GM18951 (cell line): ENCODE data around the gene ARHGDIG.

Source experiments
- POLR2A ChIP-seq: IDR thresholded peaks from 4 replicates; pipeline ENCODE4 v1.6.1; 2011; ENCODE audit warnings: mild to moderate bottlenecking; ENCODE audit not compliant: insufficient read length, insufficient read depth; ENCODE audit errors: extremely low read depth
- in situ Hi-C: fragments of 300-500 bp; cut with MboI; formaldehyde crosslinking; loops from one replicate; pipeline ENCODE4 v1.12.0; 2022; ENCODE audit warnings: low sequenced_read_pairs, mixed read lengths, inconsistent platforms; ENCODE audit not compliant: unreplicated experiment

ARHGDIG gene

GRCh38 chr16:280991-281659 lies 734 bp downstream of the ARHGDIG start:
- TF ChIP-seq POLR2A: no peak
- in situ Hi-C loops: no loop called here

GRCh38 chr16:281660-282255 lies 1.4 kb downstream of the ARHGDIG start:
- in situ Hi-C loops: no loop called here
- no peak for TF ChIP-seq POLR2A

GRCh38 chr16:282491-282890 lies 2.1 kb downstream of the ARHGDIG start:
- in situ Hi-C loops: no loop called here
- TF ChIP-seq POLR2A: no peak

- no peak for TF ChIP-seq POLR2A
- in situ Hi-C loops: no loop called here
Measured at GRCh38 chr16:283033-283805, 2.8 kb downstream of the ARHGDIG start, which contains the start of gene PDIA2. Gene PDIA2, plus strand, starts transcription at chr16:283164. Its CDS starts 6 bp downstream, at chr16:283170.

GRCh38 chr16:284204-285120 lies 4.1 kb downstream of the ARHGDIG start:
- no peak for TF ChIP-seq POLR2A
- in situ Hi-C loops: no loop called here

- in situ Hi-C loops: no loop called here
- TF ChIP-seq POLR2A: no peak
Measured at GRCh38 chr16:285146-286055, 5.0 kb downstream of the ARHGDIG start.

GRCh38 chr16:286491-287297 lies 6.3 kb downstream of the ARHGDIG start:
- no peak for TF ChIP-seq POLR2A
- in situ Hi-C loops: no loop called here

GRCh38 chr16:287298-287811 lies 7.0 kb downstream of the ARHGDIG start:
- TF ChIP-seq POLR2A: no peak
- in situ Hi-C loops: no loop called here

- TF ChIP-seq POLR2A: no peak
- in situ Hi-C loops: no loop called here
Measured at GRCh38 chr16:287981-288920, 7.9 kb downstream of the ARHGDIG start.

GRCh38 chr16:289395-289997 lies 9.1 kb downstream of the ARHGDIG start:
- TF ChIP-seq POLR2A: no peak
- in situ Hi-C loops: no loop called here
